NOMO-1 (cell line): ENCODE measurements around the gene ANKRD40.
"Not testable (repeated sequence)": the region's sequence is repeated elsewhere in the genome, so short reads cannot be mapped to it uniquely, and the experiment has no call there.

Experiments used
- DNase-seq, 2 experiments: peaks; one replicate each; lab custom pipeline; 2025; ENCODE audit not compliant: unreplicated experiment in 2 of 2; lab: John Stamatoyannopoulos, UW

ANKRD40 gene

DNA sequence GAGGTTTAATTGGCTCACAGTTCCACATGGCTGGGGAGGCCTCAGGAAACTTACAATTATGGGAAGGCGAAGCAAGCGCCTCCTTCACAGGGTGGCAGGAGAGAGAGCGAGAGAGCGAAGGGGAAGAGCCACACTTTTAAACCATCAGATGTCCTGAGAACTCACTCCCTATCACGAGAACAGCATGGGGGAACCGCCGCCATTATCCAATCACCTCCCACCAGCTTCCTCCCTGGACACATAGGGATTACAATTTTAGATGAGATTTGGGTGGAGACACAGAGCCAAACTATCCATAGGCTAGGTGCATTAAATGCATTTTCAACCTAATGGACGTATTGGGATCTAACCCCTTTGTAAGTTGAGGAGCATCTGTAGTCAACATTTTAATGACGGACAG lies 4.9 kb upstream of the ANKRD40 start:
- no peak for DNase-seq

DNA sequence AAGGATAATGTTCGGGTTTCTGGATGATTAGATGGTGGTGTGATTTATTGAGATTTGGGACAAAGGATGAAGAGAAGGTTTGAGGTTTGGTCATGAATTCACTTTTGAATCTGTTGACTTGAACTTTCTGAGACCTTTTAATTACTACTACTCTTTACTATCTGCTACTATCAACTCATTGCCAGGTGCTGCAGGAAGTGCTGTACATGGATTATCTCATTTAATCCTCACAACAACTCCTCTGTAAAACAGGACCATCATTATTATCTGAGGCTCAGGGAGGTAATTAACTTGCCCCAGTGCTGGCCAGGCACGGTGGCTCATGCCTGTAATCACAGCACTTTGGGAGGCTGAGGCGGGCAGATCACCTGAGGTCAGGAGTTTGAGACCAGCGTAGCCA lies 2.9 kb upstream of the ANKRD40 start:
- no peak for DNase-seq

DNA sequence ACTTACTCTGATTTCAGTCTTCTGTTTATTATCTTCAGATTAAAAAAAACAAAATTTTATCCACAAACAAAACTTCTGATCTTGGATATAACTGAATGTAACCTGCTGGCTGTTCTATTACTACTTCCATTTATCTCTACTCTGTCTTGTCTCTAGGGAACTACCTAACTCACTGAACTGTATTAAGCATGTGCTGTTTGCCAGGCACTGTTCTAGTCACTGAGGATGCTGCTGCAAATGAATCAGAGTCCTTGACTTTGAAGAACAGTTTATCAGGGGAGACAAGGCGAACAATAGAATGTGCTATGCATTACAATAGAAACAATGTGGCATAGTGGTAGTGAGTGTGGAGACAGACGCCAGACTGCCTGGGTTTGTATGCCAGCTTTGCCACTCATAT lies 2.3 kb upstream of the ANKRD40 start:
- no peak for DNase-seq

DNA sequence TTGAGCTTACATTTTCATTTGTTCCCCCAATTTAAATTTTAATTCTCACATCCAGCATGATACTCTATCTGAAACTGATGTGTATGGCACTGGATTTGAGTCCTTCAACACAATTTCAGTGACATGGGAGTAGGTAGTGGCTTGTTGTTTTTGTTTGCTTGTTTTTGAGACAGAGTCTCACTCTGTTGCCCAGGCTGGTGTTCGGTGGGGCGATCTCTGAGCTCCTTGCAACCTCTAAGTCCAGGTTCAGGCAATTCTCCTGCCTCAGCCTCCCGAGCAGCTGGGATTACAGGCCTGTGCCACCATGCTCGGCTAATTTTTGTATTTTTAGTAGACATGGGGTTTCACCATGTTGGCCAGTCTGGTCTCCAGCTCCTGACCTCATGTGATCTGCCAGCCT lies 1.3 kb upstream of the ANKRD40 start:
- not testable (repeated sequence) for DNase-seq

DNA sequence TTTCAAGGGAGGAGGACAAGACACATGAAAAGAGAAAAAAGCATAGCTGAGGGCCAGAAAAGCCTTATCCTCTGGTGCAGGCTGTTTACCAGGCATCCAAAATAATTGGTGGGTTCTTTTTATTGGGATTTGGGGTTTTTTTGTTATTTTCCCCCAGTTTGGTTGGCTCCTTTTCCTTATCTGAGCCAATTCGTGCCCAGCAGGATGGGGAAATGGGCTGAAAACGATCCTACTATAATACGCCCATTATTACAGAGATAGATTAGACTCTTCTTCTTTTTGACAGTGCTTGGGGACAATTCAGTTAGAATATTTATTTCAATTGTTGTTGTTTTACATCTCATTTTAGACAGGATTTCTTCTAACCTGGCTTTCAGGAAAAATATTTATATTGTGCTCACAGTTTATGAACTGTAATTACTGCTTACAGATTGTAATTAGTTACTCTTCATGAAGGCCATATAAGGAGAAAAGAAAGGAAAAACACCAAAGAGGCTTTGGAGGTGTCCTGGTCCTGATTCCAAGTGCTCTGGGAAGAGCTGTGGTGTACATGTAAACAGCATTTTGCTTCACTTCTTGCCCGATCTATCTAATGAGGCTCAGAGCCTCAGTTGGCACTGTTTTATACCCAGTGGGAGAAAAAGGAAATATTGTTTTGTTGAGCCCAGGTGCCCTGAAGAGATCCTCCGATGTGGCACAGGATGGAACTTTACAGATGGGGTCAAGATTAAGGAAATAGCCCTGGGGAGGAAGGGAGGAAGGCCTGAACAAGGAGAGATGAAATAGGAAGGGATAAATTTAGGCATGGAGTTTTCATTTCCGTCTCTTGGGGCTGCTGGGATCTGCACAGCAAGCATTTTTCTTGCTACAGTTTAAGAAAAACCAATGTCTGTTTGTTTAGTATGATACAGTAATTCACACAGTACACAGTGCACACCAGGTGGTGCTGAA lies 611 bp upstream of the ANKRD40 start:
- peak in 1 of 2 experiments; percentile 63 for DNase-seq

DNA sequence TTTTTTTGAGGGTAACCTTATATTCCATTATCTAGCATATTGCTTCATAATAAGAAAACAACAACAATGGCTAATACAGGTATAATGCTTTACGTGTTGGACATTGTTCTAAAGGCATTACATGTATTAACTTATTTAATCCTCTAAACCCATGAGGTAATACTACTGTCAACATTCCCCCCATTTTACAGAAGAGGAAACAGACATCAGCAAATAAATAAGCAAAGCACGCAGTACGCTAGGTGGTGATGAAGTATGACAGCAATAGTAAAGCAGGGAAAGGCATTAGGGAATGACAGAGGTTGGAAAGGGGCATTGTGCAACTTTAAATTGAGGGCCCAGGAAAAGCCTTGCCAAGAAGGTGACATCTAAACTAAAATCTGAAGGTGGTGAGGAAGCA lies 4.6 kb downstream of the ANKRD40 start:
- DNase-seq = no peak

DNA sequence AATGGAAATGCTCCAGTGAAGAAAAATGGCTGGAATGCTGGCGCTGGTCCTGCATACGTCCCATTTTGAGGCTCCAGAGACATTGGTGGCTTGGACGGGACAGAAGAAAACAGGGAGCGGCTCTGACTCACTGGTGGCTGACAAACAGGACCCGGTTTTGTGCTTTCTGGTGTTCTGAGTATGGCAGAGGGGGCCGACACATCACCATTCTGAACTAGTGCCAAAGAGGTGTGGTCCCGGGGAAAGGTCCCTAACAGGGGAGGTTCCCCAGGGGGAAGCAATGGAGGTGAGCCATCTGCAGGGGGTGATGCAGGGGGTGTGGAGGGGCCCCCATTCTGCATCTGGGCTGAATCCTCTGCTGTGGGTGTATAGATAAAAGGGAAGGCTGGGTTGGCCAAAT lies 8.3 kb downstream of the ANKRD40 start:
- DNase-seq = no peak

DNA sequence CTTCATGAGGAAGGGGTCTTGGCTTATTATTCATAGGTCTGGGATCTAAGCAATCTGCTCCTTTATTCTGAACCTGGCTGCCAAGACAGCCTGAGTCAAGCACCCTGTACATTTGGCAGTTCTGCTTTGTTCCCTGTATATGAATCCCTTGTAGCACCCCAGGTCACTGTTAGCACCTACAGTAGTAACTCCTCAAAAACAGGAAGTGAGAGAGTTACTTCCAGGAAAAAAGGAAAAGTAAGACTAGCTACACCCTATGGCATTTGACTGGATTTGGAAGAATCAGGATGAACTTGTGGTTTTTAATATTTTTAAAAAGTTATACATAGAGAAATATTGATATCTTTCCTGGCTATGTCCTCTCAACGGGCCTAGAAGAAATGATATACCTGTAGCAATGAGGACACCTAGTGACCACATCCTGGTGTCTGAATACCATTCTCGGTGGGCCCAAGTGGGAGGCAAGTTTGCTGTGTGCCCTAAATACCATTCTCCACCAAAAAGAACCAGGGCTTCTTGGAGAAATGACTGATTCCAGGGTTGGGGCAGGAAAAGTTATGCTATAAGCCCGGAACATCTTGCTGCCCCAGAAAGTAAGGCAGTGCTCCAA lies 9.9 kb downstream of the ANKRD40 start:
- DNase-seq = no peak

DNA sequence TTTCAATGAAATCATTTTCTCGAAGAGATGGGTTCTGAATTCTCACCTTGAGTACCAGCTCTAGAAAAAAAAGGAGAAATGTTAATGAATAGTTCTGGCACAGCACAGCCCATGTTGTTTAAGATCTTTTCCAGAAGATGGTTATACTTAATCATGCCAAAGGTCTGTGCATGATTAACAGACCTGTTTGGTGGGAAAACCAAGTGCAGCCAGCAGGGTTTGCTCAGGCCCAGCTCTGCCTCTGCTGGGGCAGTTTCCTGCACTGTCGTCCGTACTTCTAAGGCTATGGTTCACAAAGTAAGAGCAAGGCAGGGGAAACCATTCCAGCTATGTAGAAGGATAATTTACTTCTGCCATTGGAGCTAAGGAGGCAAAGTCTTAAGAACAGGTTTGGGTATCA lies 10.7 kb downstream of the ANKRD40 start:
- no peak for DNase-seq

DNA sequence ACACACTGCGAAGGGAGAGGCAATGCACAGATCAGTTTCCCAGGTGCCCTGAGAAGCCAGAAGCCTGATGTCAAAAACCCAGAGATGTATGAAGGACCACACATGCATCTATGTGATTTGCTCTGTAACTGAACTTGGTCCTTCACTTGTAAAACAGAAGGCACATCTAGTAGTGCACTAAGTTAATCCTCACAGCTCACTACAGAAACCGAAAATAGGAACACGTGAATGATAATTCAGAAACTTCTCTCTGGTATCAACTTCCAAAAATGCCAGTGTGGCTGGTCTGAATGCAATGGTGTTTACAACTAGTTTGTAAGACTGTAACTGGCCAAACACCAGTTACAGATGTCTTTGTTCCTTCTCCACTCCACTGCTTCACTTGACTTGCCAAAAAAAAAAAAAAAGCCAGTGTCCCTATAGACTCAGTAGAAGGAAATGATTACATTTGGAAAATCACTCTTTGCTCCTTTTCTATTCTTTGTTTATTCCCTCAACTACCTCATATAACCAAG lies 11.3 kb downstream of the ANKRD40 start:
- no peak for DNase-seq

DNA sequence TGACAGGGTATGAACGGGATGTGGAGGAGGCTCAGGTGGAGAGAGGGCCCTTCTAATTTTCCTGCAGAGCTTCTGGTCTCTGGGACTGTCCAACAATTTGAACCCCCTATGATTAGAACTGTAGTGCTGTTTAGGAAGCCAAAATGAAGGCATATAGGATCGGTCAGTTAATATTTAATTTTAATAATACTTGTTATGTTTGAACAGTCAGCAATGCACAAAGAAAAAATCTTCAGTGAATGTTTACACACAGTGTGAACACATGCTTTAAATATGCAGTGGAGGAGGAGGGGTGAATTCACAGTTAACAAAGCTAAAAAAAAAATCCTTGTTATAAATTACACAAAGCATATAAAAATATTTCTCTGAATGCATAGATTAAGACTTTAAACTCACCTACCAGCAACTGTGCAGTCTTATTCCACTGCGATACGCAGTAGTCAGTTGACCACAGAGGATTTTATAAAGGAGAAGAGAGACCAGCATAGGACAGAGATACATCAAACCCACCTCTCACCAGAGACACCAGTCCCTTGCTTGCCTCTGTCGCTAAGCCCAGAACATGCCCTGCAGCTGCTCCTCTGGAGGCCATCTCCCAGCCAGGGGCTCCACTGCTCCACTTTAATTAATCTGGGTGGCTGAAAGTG lies 14.6 kb downstream of the ANKRD40 start:
- DNase-seq = no peak

DNA sequence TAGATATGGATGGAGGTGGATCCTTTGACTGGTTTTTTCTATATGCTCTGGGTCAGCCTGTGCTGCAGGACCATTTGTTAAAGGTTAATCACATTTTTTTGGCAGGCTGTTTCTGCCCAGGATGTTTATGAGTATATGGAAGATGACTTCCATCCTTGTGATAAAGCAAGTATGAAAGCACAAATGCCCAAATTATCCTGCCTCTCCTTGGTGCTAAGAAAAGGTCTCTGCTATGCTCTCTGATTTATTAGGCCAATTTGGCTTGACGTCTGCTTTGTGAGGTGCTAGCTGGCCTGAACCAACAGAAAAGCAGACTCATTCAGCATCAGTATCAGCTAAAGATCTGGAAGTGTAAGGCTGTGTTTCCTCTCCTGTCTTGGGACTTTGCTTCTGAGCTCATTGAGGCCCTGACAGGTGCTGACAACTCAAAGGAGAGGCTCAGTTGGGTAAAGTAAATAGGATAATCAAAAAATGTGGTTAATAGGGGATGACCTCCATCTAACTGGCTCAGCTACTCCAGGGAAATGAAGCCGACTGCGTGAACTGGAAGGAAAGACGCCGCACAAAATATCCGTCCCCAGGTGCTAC lies 15.2 kb downstream of the ANKRD40 start:
- DNase-seq = no peak

DNA sequence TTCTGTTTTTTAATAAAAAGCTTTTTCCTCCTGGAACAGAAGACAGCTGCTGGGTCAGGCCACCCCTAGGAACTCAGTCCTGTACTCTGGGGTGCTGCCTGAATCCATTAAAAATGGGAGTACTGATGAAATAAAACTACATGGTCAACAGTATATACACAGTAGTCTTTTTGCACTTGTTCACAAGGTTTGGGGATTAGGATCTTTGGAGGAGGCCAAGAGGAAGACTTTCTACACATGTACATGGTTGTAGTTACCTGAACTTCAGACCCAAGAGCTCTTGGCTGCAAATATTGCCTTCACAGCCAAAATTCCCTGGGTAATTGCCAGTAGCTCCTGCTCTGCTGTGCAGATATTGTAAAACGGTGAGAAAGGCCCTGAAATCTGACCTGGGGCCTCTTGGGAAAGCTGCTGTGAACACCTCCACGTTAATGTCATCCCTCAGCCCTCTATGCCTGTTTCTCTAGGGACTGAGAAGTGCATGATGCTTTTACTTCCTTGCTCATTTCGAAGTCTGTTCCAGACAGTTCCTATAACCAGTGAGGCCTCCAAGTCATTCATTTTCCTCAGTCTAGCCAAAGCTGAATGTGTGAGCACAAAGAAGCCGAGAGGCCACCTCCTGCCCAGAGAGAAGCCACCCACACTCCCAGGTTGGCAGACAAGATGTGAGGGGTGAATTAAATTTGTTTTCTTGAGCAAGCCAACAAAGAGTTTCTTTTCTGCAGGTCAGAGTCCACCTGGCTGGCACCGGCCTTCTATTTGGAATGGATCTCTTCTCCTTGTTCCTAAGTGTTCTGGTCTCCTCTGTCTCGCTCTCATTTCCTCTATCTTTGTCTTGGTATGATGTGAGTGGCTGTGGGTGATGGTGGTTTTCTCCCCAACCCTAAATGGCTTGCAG lies 15.9 kb downstream of the ANKRD40 start:
- no peak for DNase-seq

DNA sequence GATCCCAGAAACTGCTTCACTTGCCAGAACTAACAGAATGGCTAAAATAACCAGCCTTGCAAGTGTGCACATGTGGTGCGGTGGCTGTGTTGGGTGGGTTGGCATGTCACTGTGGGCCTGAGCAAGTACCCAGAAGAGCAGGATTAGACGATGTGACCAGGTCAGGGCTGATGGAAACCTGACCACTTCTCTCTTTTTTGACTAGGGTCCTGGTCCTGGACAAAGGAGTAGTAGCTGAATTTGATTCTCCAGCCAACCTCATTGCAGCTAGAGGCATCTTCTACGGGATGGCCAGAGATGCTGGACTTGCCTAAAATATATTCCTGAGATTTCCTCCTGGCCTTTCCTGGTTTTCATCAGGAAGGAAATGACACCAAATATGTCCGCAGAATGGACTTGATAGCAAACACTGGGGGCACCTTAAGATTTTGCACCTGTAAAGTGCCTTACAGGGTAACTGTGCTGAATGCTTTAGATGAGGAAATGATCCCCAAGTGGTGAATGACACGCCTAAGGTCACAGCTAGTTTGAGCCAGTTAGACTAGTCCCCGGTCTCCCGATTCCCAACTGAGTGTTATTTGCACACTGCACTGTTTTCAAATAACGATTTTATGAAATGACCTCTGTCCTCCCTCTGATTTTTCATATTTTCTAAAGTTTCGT lies 16.7 kb downstream of the ANKRD40 start:
- no peak for DNase-seq

DNA sequence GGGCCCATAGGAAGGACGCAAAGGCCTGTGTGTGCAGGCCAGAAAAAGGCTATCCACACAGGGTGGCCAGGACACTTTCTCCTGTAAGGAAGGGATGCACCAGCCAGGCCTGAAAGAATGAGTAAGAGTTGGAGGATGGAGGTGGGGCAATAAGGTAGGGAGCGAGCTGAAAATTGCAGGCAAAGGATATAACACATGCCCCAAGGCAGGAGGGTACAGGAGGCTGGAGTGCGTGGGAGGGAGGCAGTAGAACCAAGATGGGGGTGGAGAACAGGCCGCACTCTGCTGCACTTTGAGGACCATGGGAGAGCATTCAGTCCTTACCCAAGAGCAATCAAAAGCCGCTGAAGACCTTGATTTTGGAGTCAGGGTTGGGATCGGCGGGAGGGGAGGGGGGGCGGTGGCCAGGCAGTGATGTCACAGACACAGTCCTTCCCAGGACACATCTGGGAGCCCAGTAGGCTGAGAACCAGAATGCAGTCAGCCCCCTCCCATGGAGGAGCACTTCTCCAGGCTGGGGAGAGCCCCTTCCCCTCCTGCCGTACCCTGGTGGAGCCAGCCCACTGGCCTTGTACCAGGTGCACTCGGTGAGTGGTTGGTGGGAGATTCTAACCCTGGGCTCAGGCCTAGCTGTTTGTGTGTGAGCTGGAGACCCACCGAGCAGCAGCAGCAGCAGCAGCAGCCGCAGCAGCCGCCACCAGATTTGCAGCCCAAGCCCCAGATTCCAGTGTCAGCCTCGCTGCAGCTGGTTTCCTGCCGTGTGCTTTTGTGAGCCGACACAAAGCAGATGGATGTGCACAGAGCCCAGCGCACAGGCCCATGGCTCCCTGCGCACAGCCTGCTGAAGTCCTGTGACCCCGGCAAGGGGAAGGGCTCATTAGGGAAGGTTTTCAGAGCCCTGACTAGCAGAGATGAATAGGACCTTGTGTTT lies 17.5 kb downstream of the ANKRD40 start:
- no peak for DNase-seq

DNA sequence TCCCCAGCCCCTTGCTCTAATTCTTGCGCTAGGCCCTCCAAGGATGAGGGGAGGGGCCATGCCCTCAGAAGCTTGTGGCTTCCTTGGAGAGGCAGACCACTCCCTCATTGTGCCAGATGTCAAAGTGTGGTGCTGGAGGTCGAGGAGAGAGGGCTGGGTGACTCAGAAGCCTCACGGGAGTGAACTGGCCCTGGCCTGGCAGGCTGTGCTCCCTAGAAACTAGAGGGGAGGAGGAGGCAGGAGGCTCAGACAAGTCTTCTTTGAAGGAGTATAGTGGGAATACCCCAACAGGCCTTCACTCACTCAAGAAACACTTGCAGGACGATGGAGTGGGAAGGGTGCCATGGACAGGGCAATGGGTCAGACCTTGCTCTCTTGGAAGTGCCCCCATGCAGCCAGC lies 18.5 kb downstream of the ANKRD40 start:
- no peak for DNase-seq

DNA sequence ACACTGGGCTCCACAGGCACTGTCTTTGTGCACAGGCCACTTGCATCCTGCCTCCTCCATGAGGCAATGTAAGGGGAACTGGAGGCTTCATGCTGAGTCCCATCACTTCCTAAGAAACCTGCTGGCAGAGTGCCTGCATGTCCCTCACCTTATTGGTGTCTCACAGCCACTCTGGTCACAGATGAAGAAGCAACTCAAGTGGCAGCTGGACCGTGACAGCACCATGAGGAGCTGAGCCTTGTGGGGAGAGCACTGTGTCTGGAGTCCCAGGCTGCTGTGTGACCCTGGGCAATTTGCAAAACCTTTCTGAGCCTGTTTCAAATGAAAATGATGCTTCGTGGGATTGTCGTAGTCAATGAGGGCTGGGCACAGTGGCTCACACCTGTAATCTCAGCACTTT lies 19.5 kb downstream of the ANKRD40 start:
- DNase-seq = no peak

DNA sequence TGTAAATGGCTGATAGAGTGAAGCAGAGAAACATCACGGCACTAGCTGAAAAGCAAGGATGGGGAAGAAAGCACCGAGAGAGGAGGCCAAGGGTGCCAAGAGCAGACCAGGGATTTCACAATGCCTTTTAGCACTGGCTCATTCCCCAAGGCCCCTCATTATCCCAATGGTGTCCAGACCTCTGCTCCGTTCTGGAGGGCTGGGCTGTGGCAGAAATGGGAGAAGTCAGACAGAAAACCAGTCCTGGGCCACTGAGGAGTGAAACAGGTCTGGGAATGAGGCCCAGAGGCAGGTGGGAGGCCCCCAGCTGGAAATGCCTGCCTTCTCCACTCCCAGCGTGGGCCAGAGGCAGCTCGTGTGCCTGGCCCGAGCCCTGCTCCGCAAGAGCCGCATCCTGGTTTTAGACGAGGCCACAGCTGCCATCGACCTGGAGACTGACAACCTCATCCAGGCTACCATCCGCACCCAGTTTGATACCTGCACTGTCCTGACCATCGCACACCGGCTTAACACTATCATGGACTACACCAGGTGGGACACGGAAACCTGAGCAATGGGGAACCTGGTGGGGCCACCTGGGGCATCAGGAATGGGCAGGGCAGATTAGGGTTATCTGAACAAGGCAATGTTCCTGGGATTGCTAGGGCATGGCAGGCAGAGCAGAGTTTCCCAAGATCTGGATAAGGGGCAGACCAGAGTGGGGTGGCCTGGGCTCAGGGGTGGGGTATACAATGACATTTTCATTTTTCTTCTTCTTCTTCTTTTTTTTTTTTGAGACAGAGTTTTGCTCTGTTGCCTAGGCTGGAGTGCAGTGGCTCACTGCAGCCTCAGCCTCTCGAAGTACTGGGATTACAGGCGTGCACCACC lies 20.3 kb downstream of the ANKRD40 start:
- no peak for DNase-seq
